Adrenal gland (tissue), 12 donors: ENCODE results near the gene HMCN2. TPM values are rescaled to one million over a fixed set of nuclear protein-coding genes. Genes with fewer than 3 reads are reported as not detected.
"Not testable (repeated sequence)": the region's sequence is repeated elsewhere in the genome, so short reads cannot be mapped to it uniquely, and the experiment has no call there.

Source experiments
- DNase-seq, 7 donors: peaks; one replicate each; pipeline ENCODE4 v3.0.0-alpha.2; 2019 to 2020
- H3K27ac ChIP-seq, 5 donors: fragments of 200-600 bp; sonication (generic) in 4 of 5; 1 replicate in 3 of 5; 2 replicates in 2 of 5; pipeline versions ENCODE4 v1.5.1 to v1.8.0; 2016 to 2020; ENCODE audit warnings: mild to moderate bottlenecking in 1 of 5
- H3K27me3 ChIP-seq: fragments of 200-600 bp; 2 replicates; pipeline ENCODE4 v1.8.0; 2021
- H3K36me3 ChIP-seq, 2 donors: fragments of 200-600 bp; replicated peaks in 1 of 2; 1 replicate in 1 of 2; 2 replicates in 1 of 2; pipeline versions ENCODE4 v1.5.1 to v1.8.0; 2018 to 2022
- H3K4me1 ChIP-seq, 2 donors: fragments of 200-600 bp; replicated peaks in 1 of 2; 1 replicate in 1 of 2; 2 replicates in 1 of 2; pipeline versions ENCODE4 v1.5.1 to v1.8.0; 2018 to 2021
- H3K4me3 ChIP-seq, 4 donors: fragments of 200-600 bp; sonication (generic) in 3 of 4; one replicate each; pipeline ENCODE4 v1.5.1; 2016 to 2018
- H3K9me3 ChIP-seq, 3 donors: fragments of 200-600 bp; sonication (generic) in 1 of 3; replicated peaks in 1 of 3; 1 replicate in 2 of 3; 2 replicates in 1 of 3; pipeline versions ENCODE4 v1.5.1 to v1.8.0; 2016 to 2021
- CTCF ChIP-seq, 6 experiments: fragments of 450-650 bp in 4 of 6; fragments of 200-600 bp in 2 of 6; sonication (generic) in 1 of 6; IDR thresholded peaks; 1 replicate in 5 of 6; 2 replicates in 1 of 6; pipeline versions ENCODE4 v1.5.1 to v1.8.0; 2016 to 2021; ENCODE audit warnings: antibody characterized with exemption in 6 of 6, mild to moderate bottlenecking in 2 of 6, moderate library complexity in 1 of 6
- POLR2A ChIP-seq, 2 donors: fragments of 450-650 bp; IDR thresholded peaks; one replicate each; pipeline ENCODE4 v1.6.1; 2017; ENCODE audit warnings: antibody characterized with exemption in 2 of 2, mild to moderate bottlenecking in 2 of 2, moderate library complexity in 1 of 2
- WGBS, 4 donors: extraction: QIAGEN DNeasy Blood & Tissue Kit in 2 of 4; methylation state at CpG; one replicate each; pipeline versions ENCODE4 v1.1.5 to v1.1.7; 2013 to 2017; 5-methylcytosine and 5-hydroxymethylcytosine counted together
- intact Hi-C, 2 donors: fragments of 100-400 bp; cut with DNase I; formaldehyde crosslinking; loops; one replicate each; pipeline versions ENCODE4 v1.14.1 to v1.15.0; 2022 to 2023
- polyA plus RNA-seq, 3 donors: library from polyadenylated mRNA; stranded (reverse); fragments of 200-250 nt in 2 of 3; fragments of 350-450 nt in 1 of 3; fragmentation: Illumina TruSeq in 1 of 3; extraction: RNeasy Lipid Tissue Mini Kit (QIAGEN cat#74804) in 1 of 3; gene quantifications; one replicate each; pipeline ENCODE4 v1.2.3, GENCODE V29; 2013 to 2014
- total RNA-seq, 9 donors: library from RNA; depleted of rRNA in 4 of 9; stranded (reverse); fragments of >200 nt in 4 of 9; fragments of 120-200 nt in 1 of 9; fragmentation: NEBNext Ultra II Directional in 1 of 9; extraction: Animal tissue kit (Norgen Biotek cat#: 25700) in 1 of 9; gene quantifications; one replicate each; pipeline versions ENCODE4 v1.1.0 to v1.2.4, GENCODE V29; 2013 to 2023
- donor health status: healthy with polysubstance abuse.
- donor health status: Bipolar disorder and iron deficiency.
- donor health status: DM: yes; HTN: yes; CAD: no.
- donor health status: DM: no; HTN: no; CAD: no.
- donor health status: DM: no; HTN: no; CAD: no.
- donor health status: DM: yes; HTN: yes; CAD: no.

Gene HMCN2
- total and polyA plus RNA-seq, 12 donors, result 0.05 to 25.8 (median 0.42) TPM; not detected in 1

GRCh38 chr9:130276121-130276520, 10.6 kb downstream of the HMCN2 start:
- intact Hi-C loops, result no loop called here

GRCh38 chr9:130276955-130277354, 11.4 kb downstream of the HMCN2 start:
- intact Hi-C loops, result no loop called here
- Histone ChIP-seq H3K4me3 (no peak overlapping the region), H3K27me3 (no peaks in the 10 kb centered on the region), H3K27ac (no peak overlapping the region), H3K9me3 (no peaks in the 10 kb centered on the region), H3K4me1 (peaks cover 0 to under 1% of the 10 kb centered on the region in 2 donors), H3K36me3 (no peaks in the 10 kb centered on the region)
- TF ChIP-seq CTCF (IDR thresholded peaks at IDR 0.05) (no peak), POLR2A (IDR thresholded peaks at IDR 0.05) (no peak)
- WGBS, 4 donors, result 71 to 89% (median 78%) methylated on average over 5 to 11 of the region's 11 CpGs
- no peak for DNase-seq

More at GRCh38 chr9:130276121-130276520, 10.6 kb downstream of the HMCN2 start:
- TF ChIP-seq POLR2A (IDR thresholded peaks at IDR 0.05), result no peak
- no peak overlapping the region for H3K4me3 ChIP-seq
- H3K27me3 ChIP-seq, result no peaks in the 10 kb centered on the region
- H3K36me3 ChIP-seq, result no peaks in the 10 kb centered on the region
- H3K4me1 ChIP-seq, result no peaks in the 10 kb centered on the region
- WGBS, 4 donors, result 71 to 84% (median 80%) methylated on average over 2 to 3 of the region's 3 CpGs
- no peak overlapping the region for H3K27ac ChIP-seq
- no peaks in the 10 kb centered on the region for H3K9me3 ChIP-seq
- DNase-seq, result no peak

GRCh38 chr9:130277525-130277924, 12.0 kb downstream of the HMCN2 start:
- H3K4me3 ChIP-seq, intact Hi-C loops, H3K4me1 ChIP-seq, DNase-seq, H3K36me3 ChIP-seq, H3K27ac ChIP-seq, H3K27me3 ChIP-seq, H3K9me3 ChIP-seq: not testable (repeated sequence)
- 86 to 95% (median 91%) methylated on average over 1 of the region's 1 CpG for WGBS, 4 donors

GRCh38 chr9:130283539-130284248, 18.1 kb downstream of the HMCN2 start:
- H3K4me3 ChIP-seq, result no peak overlapping the region
- TF ChIP-seq CTCF (IDR thresholded peaks at IDR 0.05) (no peak), POLR2A (IDR thresholded peaks at IDR 0.05) (no peak)
- DNase-seq, result no peak
- H3K4me1 ChIP-seq, result peaks cover 0 to 9% of the 10 kb centered on the region in 2 donors
- no peaks in the 10 kb centered on the region for H3K36me3 ChIP-seq
- H3K27me3 ChIP-seq, result peaks cover 5% of the 10 kb centered on the region
- 54 to 74% (median 67%) methylated on average over 4 of the region's 4 CpGs for WGBS, 4 donors
- no peak overlapping the region for H3K27ac ChIP-seq
- H3K9me3 ChIP-seq, result no peaks in the 10 kb centered on the region
- intact Hi-C loops, result no loop called here

- Histone ChIP-seq H3K36me3 (no peaks in the 10 kb centered on the region), H3K27me3 (peaks cover 5% of the 10 kb centered on the region), H3K27ac (no peak overlapping the region), H3K4me1 (peaks cover 0 to 9% of the 10 kb centered on the region in 2 donors), H3K4me3 (no peak overlapping the region), H3K9me3 (no peaks in the 10 kb centered on the region)
- intact Hi-C loops, result no loop called here
- TF ChIP-seq POLR2A (IDR thresholded peaks at IDR 0.05) (no peak), CTCF (IDR thresholded peaks at IDR 0.05) (no peak)
- 66 to 76% (median 69%) methylated on average over 10 of the region's 10 CpGs for WGBS, 4 donors
- DNase-seq, result no peak
These were observed 18.7 kb downstream of the HMCN2 start for GRCh38 chr9:130284249-130284625.
